AG10803 (cell line): ENCODE results near the gene HMGCLL1.

Experiments used
- DNase-seq: peaks from one replicate; pipeline ENCODE4 v3.0.0; 2010; ENCODE audit warnings: low read depth
- H3K4me3 ChIP-seq: 2 replicates; pipeline ENCODE4 v1.5.1; 2011; ENCODE audit warnings: mild to moderate bottlenecking, low read length, control low read depth
- TF ChIP-seq, protein P1 (sequence below): conservative IDR thresholded peaks from 2 replicates; pipeline ENCODE4 v1.5.1; 2011; ENCODE audit warnings: mild to moderate bottlenecking, low read length, control low read depth, inconsistent platforms

The HMGCLL1 gene

DNA sequence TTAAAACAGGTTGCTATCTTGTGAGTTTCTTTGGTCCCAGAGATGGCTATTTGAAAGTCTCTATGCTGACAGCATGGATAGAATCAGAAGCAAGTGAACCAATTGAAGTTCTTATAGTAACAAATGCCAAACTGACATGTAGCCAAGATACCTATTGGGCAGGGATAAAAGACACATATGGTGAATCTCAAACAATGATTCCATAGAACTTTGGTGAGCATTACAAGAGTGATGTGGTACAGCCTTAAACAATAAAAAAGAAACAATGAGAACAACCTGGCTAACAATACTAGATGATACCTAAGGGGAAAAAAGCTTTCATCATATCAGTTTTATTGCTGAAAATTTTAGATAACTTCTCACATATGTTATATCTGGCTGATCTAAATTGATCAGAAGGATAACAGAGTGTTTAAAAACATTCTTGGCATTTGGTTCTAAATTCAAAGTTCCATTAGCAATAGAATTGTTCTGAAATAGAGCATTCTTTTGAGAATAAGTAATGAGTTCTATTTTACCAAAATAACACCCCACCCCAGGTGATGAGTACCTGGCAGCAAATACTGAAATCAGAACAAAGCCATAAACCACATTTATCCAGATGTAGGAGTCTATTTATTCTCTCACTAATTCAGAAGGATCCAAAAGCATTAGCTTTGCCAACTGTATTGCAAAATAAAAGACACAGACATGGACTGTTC, 5.8 kb upstream of the HMGCLL1 start:
- H3K4me3 ChIP-seq, result no peak overlapping the region
- DNase-seq, result no peak
- TF ChIP-seq, protein P1, sequence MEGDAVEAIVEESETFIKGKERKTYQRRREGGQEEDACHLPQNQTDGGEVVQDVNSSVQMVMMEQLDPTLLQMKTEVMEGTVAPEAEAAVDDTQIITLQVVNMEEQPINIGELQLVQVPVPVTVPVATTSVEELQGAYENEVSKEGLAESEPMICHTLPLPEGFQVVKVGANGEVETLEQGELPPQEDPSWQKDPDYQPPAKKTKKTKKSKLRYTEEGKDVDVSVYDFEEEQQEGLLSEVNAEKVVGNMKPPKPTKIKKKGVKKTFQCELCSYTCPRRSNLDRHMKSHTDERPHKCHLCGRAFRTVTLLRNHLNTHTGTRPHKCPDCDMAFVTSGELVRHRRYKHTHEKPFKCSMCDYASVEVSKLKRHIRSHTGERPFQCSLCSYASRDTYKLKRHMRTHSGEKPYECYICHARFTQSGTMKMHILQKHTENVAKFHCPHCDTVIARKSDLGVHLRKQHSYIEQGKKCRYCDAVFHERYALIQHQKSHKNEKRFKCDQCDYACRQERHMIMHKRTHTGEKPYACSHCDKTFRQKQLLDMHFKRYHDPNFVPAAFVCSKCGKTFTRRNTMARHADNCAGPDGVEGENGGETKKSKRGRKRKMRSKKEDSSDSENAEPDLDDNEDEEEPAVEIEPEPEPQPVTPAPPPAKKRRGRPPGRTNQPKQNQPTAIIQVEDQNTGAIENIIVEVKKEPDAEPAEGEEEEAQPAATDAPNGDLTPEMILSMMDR, result no peak

DNA sequence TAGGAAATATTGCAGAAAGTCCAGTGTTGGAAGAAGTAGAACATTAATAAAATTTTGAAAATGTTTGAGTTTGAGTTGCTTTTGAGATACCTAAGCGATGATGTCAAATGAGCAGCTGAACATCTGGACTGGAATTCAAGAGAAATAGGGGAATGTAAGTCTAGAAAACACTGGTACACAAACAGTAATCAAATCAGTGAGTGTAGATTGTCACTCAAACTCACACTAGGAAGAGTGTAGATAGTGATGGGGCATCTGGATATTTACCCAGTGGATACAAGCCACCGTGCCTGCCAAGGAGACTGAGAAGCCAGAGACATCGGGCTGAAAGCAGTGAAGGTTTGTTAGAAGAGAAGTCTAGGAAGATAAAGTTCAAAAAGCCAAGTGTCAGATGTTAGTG, 2.2 kb downstream of the HMGCLL1 start:
- TF ChIP-seq, protein P1, result no peak
- no peak overlapping the region for H3K4me3 ChIP-seq
- DNase-seq, result no peak

DNA sequence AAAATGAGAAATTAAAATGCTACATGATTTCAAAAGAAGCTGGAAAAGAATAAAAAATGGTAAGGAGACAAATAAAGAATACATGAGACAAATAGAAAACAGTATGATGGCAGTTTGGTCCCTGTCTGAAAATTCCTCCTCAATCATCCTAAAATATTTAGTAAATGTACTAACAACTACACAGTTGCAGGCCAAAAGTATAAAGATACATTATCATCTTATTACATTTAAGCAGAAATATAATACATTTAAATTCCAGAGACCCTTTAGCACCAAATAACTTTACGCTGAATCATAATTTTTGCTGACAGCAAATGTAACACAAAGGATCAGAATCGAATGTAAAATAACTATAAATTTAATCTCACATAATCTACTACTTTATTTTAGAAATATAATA, 4.4 kb downstream of the HMGCLL1 start:
- TF ChIP-seq, protein P1, result no peak
- no peak for DNase-seq
- no peak overlapping the region for H3K4me3 ChIP-seq

DNA sequence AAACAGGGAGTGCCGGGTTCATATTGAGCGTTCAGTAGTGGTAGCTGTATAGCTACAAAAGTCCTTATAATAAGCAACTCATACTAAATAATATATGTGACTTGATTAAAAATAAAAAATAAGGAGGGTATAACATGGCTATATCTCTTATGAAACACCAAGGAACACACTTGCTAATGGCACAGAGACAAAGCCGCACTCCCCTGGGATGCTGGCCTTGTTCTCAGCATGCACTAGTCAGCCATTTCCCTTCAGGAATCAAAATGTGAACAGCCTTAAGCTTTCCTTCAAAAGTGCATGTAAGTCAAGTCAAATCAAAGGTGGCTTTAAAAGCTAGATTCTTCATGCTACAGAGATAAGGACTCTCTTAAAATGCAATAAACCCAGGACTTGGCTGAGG, 9.4 kb downstream of the HMGCLL1 start:
- no peak for DNase-seq
- no peak overlapping the region for H3K4me3 ChIP-seq
- TF ChIP-seq, protein P1, result no peak

DNA sequence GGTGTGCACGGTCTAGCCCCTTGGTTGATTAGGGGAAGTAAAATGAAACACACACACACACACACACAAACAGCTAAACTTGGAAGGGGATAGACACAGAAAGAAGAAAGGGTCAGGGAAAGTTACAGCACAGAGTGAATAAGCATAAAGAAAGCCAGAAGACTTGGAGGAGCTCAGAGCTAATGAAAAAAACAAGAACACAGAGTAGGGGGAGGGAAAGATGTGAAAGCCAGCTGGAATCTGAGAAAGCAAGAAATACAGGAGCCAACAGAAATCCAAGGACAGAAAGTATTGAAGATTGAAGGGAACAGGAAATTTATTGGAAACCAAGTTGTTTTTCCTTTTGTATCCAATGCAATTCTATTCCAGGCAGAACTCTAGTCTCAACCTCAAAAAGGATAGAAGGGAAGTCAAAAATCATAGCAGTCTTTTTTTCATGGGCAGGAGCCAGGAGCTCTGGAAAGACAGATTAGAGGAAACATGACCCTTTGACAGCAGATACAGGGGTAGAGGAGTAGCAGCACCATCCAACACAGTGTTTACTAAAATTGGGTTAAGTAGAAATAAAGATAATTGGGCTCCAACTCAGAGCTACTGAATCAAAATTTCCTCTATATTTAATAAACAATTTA, 10.1 kb downstream of the HMGCLL1 start:
- TF ChIP-seq, protein P1, result no peak
- no peak overlapping the region for H3K4me3 ChIP-seq
- no peak for DNase-seq

DNA sequence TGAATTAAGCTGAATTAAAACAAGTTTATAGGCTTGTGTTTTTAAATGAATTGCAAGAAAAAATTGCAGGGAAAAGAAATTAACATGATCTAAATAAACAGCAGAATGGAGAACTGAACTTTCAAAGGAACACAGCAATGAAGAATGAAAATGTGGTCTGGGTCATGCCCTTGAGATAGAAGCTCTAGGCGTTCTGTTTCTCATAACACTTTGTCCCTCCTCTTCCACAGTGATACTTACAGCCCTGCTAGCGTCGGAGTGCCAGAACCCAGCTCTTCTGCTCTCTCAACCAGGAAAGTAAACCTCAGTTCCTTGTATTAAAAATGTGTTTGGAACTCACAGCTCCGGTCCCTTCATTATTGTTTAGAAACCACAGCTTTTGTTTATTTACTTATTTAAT, 11.4 kb downstream of the HMGCLL1 start:
- no peak for DNase-seq
- TF ChIP-seq, protein P1, result no peak
- H3K4me3 ChIP-seq, result no peak overlapping the region
